HepG2 (cell line): ENCODE data around the gene MED13. TPM values are rescaled to one million over a fixed set of nuclear protein-coding genes. Genes with fewer than 3 reads are reported as not detected.

Source experiments
- CEBPB ChIP-seq: IDR thresholded peaks from 2 replicates; pipeline ENCODE4 v1.6.1; 2011; ENCODE audit warnings: low read depth, low read length, improper control_type of control experiment, borderline replicate concordance
- FOXP4 ChIP-seq: sonication (generic); formaldehyde crosslinking; IDR thresholded peaks from 2 replicates; pipeline ENCODE4 v1.4.0; 2020; ENCODE audit warnings: missing genetic modification reagents
- HOXA9 ChIP-seq: sonication (generic); formaldehyde crosslinking; IDR thresholded peaks from 2 replicates; pipeline ENCODE4 v1.8.1; 2022; ENCODE audit warnings: missing genetic modification reagents, mild to moderate bottlenecking, moderate library complexity, borderline replicate concordance
- MEIS2 ChIP-seq: sonication (generic); formaldehyde crosslinking; IDR thresholded peaks from 2 replicates; pipeline ENCODE4 v1.9.0; 2021; ENCODE audit warnings: mild to moderate bottlenecking, missing genetic modification reagents
- RERE ChIP-seq: IDR thresholded peaks from 2 replicates; pipeline ENCODE4 v1.6.1; 2016; ENCODE audit warnings: low read depth, missing genetic modification reagents, missing compliant biosample characterization
- RXRA ChIP-seq: sonication (generic); formaldehyde crosslinking; IDR thresholded peaks from 2 replicates; pipeline ENCODE4 v1.5.1; 2020; ENCODE audit warnings: missing genetic modification reagents
- SNAPC2 ChIP-seq: sonication (generic); formaldehyde crosslinking; IDR thresholded peaks from 2 replicates; pipeline ENCODE4 v1.8.1; 2022; ENCODE audit warnings: mild to moderate bottlenecking, missing genetic modification reagents
- YEATS4 ChIP-seq: sonication (generic); formaldehyde crosslinking; IDR thresholded peaks from 2 replicates; pipeline ENCODE4 v1.4.0; 2020; ENCODE audit warnings: missing genetic modification reagents, borderline replicate concordance
- ZFX ChIP-seq: sonication (generic); formaldehyde crosslinking; IDR thresholded peaks from 2 replicates; pipeline ENCODE4 v1.4.0; 2020; ENCODE audit warnings: mild to moderate bottlenecking, low read depth, missing genetic modification reagents, moderate library complexity
- ZNF484 ChIP-seq: sonication (generic); formaldehyde crosslinking; IDR thresholded peaks from 2 replicates; pipeline ENCODE4 v1.5.1; 2020; ENCODE audit warnings: mild to moderate bottlenecking, low read depth, missing genetic modification reagents, borderline replicate concordance
- ZNF580 ChIP-seq: IDR thresholded peaks from 2 replicates; pipeline ENCODE4 v1.6.1; 2016; ENCODE audit warnings: low read depth, borderline replicate concordance
- ZNF746 ChIP-seq: sonication (generic); formaldehyde crosslinking; IDR thresholded peaks from 2 replicates; pipeline ENCODE4 v1.8.0; 2022; ENCODE audit warnings: mild to moderate bottlenecking, missing genetic modification reagents
- ZNF777 ChIP-seq: sonication (generic); formaldehyde crosslinking; IDR thresholded peaks from 2 replicates; pipeline ENCODE4 v1.4.0; 2020; ENCODE audit warnings: missing genetic modification reagents
- ZNF788 ChIP-seq: sonication (generic); formaldehyde crosslinking; IDR thresholded peaks from 2 replicates; pipeline ENCODE4 v1.5.0; 2020; ENCODE audit warnings: mild to moderate bottlenecking, missing genetic modification reagents, borderline replicate concordance
- polyA plus RNA-seq, 8 experiments: library from polyadenylated mRNA; depleted of rRNA in 3 of 8; stranded (reverse) in 7 of 8; unstranded in 1 of 8; fragments of >200 nt; fragmentation: Illumina TruSeq in 4 of 8; extraction: Trizol in 4 of 8; gene quantifications; 2 replicates each; pipeline versions ENCODE4 v1.2.1 to v1.2.3, GENCODE V29; 2011 to 2016; ENCODE audit warnings: low read depth in 4 of 8, missing spikeins in 1 of 8, mixed read lengths in 1 of 8; ENCODE audit not compliant: insufficient read depth in 1 of 8
- total RNA-seq, 5 experiments: library from RNA; depleted of rRNA; stranded (reverse); fragments of >200 nt; fragmentation: Illumina TruSeq; extraction: Trizol; gene quantifications; 2 replicates each; pipeline ENCODE4 v1.2.3, GENCODE V29; 2016; ENCODE audit warnings: low read depth in 1 of 5
- TF ChIP-seq, protein P1 (sequence below): fragments of 450-650 bp; IDR thresholded peaks from 2 replicates; pipeline ENCODE4 v1.6.1; 2017; ENCODE audit warnings: mild to moderate bottlenecking
- TF ChIP-seq, protein P2 (sequence below): IDR thresholded peaks from 2 replicates; pipeline ENCODE4 v1.6.1; 2012; ENCODE audit warnings: inconsistent platforms

The MED13 gene
- total and polyA plus RNA-seq, 2 of the 13 experiments (the other 11 are each of a cell fraction or from before 2014, with no cell fraction given): 27.4 to 69.1 TPM

DNA sequence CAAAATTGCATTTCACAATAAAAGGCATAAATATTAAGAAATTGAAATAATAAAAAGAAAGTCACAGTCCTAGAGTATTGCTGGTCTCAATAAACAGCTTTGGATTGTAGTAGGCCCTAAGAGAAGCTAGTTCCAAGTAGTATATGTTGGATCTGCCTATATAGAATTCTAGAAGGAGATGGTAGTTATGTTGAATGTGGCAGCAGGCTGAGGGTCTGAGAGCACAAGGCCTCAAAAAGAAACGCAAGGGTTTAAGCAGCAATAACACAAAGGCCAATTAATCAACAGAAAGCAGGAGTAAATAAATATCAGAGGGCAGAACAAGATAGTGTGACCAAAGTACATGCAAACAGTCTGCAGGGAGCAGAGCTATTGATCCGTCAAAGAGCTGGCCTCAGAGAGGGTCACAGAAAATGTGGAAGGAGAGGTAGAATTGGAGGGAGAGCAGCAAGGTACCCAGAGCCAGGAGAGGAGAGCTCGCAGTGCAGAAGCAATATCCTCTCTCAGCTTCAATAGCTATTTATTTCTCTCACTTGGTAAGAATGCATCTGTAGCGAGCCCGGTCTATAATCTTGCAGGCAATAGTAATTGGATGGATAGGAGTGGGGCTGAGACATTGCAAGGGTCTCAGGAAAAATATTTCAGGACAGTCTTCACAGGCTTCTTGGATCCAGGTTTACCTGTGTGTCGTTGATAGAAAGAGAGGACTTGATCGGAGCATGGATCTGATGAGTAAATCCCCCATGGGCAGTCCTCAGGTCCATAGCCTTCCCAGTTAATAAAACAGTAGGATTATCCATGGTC lies 25.1 kb upstream of the MED13 start (continued):
- TF ChIP-seq RERE (CRISPR knock-in tag) (peak; percentile 68; the same call in 1 of the 2 replicates), ZNF746 (CRISPR knock-in tag) (peak; percentile 71; the same call in 1 of the 2 replicates), FOXP4 (CRISPR knock-in tag) (peak; percentile 98), RXRA (CRISPR knock-in tag) (peak; percentile 88; the same call in 1 of the 2 replicates), ZNF777 (CRISPR knock-in tag) (peak; percentile 27; the same call in 1 of the 2 replicates), MEIS2 (peak; percentile 79; the same call in 1 of the 2 replicates), ZNF788 (peak; percentile 45; the same call in 1 of the 2 replicates), ZFX (CRISPR knock-in tag) (peak; percentile 88), SNAPC2 (CRISPR knock-in tag) (peak; percentile 81), ZNF580 (peak; percentile 54; the same call in 1 of the 2 replicates), ZNF484 (CRISPR knock-in tag) (no peak), CEBPB (no peak), YEATS4 (CRISPR knock-in tag) (peak; percentile 59; the same call in 1 of the 2 replicates), HOXA9 (no peak)
- TF ChIP-seq, protein P1, sequence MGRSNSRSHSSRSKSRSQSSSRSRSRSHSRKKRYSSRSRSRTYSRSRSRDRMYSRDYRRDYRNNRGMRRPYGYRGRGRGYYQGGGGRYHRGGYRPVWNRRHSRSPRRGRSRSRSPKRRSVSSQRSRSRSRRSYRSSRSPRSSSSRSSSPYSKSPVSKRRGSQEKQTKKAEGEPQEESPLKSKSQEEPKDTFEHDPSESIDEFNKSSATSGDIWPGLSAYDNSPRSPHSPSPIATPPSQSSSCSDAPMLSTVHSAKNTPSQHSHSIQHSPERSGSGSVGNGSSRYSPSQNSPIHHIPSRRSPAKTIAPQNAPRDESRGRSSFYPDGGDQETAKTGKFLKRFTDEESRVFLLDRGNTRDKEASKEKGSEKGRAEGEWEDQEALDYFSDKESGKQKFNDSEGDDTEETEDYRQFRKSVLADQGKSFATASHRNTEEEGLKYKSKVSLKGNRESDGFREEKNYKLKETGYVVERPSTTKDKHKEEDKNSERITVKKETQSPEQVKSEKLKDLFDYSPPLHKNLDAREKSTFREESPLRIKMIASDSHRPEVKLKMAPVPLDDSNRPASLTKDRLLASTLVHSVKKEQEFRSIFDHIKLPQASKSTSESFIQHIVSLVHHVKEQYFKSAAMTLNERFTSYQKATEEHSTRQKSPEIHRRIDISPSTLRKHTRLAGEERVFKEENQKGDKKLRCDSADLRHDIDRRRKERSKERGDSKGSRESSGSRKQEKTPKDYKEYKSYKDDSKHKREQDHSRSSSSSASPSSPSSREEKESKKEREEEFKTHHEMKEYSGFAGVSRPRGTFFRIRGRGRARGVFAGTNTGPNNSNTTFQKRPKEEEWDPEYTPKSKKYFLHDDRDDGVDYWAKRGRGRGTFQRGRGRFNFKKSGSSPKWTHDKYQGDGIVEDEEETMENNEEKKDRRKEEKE: no peak
- TF ChIP-seq, protein P2, sequence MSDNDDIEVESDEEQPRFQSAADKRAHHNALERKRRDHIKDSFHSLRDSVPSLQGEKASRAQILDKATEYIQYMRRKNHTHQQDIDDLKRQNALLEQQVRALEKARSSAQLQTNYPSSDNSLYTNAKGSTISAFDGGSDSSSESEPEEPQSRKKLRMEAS: peak; percentile 59
